ENCODE results near the gene PPP2R3B.
"Not testable (repeated sequence)": the region's sequence is repeated elsewhere in the genome, so short reads cannot be mapped to it uniquely, and the experiment has no call there.

Gene PPP2R3B

GRCh38 chrX:334971-335757 is 51.5 kb downstream of the PPP2R3B start:
- no peak for DNase-seq

- no peak for DNase-seq
Measured at GRCh38 chrX:334331-334891, 52.3 kb downstream of the PPP2R3B start.

- DNase-seq, result no peak
Measured at GRCh38 chrX:333611-334311, 52.9 kb downstream of the PPP2R3B start.

DNA sequence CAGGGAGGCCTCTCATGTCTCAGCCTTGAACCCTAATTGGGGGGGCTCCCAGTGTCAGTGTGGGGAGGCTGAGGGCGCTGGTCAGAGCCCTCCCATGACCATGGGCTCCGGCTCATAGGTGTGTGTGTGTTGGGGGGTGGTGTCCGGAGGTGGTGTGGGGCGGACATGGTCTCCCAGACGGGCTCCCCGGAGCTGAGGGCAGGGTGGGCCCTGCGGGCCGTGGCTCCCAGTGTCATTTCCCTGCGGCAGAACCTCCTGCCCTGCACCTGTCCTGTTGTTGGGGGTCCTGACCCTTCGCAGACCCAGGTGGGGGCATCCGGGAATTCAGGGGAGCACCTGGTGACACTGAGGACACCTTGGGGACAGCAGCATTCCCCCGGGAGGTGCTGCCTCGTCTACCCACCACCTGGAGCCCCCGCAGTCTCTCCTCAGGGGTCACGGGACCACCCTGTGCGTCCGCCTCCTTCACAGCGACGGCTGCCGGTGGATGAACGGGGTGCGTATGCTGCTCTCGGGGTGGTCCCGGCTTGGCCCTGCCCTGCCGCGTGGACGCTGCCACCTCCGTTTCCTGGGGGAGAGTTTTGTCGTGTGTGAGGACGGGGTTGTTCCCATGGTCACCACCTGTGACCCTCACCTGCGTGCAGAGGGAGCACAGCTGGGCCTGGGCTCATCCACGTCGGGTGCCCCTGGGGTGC is 53.6 kb downstream of the PPP2R3B start:
- DNase-seq, result no peak

DNA sequence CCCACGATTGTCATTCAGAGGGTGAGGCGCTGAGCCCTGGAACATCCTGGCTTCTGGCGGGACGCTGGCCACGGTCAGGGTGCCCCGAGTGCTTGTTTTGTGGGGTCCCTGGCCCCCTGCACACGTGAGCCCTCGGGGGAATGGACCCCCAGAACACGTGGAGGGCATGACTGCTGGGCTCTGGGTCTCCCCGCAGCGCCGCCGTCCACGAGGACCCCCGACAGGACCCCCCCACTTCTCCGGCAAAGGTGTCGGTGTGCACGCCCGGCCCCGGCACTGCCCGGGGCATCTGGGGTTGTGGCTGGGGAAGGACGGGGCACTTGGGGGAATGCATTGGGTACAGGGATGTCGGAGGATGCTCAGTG is 54.2 kb downstream of the PPP2R3B start:
- no peak for DNase-seq

GRCh38 chrX:331825-332495 is 54.7 kb downstream of the PPP2R3B start:
- DNase-seq, result no peak

GRCh38 chrX:331151-331824 is 55.4 kb downstream of the PPP2R3B start:
- peak; percentile 30 for DNase-seq

- no peak for DNase-seq
Measured at GRCh38 chrX:330726-331150, 56.0 kb downstream of the PPP2R3B start.

GRCh38 chrX:330141-330725 is 56.5 kb downstream of the PPP2R3B start:
- not testable (repeated sequence) for DNase-seq

- no peak for DNase-seq
Measured at GRCh38 chrX:329291-329910, 57.3 kb downstream of the PPP2R3B start.

DNA sequence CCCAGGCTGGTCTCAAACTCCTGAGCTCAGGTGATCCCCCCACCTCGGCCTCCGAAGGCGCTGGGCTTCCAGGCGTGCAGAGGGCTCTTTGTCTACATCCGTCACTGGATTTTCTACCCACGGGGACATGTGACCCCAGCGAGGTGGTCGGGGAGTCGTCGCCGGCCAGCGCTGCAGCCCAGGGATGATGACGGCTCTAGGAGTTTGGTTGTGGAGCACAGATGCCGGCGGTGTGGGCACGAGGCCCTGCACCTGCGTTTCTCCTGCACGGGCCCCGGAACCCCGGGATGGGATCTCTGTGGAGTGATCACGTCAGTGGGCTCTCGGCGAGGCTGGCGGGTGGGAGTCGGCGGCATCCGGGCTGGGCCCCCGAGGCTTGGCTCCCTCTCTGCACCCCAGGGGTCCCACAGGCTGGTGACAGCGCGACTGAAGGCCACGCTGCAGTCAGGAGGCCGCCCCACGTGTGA is 59.0 kb downstream of the PPP2R3B start:
- DNase-seq, result no peak

DNA sequence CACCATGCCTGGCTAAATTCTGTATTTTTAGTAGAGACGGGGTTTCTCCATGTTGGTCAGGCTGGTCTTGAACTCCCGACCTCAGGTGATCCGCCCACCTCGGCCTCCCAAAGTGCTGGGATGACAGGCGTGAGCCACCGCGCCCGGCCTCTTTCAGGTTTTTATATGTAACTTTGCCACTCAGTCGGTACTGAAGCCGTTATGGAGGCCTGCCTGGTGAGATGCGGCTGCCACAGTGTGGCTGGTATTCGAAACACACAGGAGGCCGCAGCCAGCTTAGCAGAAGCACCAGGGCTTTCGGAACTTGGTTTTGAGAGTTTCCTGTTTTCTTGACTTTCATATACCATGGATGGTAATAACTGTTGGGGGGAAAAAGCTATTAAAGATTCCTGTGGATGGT is 62.0 kb downstream of the PPP2R3B start:
- not testable (repeated sequence) for DNase-seq

GRCh38 chrX:323721-324628 is 62.7 kb downstream of the PPP2R3B start:
- no peak for DNase-seq

DNA sequence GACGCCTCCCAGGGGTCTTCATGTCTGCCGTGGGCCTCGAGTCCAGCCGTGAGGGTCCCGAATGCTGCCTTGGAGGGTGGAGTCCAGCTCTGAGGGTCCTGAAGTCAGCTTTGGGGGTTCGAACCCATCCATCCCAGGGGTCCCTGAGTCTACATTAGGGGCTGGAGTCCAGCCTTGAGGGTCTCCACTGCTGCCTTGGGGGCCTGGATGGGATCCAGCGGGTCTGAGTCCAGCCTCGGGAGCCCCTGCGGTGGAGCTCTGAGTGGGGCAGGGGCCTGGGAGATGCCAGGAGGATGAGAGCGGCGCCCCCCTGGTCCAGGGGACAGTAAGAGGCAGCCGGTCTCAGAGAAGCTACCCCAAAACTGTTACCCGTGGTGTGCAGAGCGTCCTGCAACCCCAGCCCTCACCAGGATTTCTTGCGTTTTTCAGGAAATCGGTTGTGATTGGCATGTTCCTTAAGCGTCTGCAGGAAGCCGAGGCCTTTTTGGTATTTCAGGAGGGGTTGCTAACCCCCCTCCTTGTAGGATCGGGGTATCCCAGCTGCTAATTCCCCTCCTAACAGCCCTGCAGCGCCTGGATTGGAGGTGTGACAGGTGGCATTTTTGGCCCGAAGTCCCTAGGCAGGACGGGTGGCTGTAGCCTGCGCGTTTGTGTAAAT is 66.5 kb downstream of the PPP2R3B start:
- no peak for DNase-seq

DNA sequence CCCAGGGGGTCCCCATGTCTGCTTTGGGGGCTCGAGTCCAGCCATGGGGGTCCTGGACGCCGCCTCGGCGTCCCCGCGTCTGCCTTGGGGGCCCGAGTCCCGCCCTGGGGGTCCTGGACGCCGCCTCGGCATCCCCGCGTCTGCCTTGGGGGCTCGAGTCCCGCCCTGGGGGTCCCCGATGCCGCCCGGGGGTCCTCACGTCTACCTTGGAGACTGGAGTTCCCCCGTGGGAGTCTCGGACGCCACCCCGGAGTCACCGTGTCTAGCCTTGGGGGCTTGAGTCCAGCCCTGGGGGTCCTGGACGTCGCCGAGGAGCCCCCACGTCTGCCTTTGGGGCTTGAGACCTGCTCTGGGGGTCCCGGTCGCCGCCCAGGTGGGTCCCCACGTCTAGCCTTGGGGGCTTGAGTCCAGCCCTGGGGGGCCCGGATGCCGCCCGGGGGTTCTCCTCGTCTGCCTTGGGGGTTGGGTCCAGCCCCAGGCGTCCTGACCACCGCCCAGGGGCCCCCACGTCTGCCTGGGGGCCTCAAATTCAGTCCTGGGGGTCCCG is 67.1 kb downstream of the PPP2R3B start:
- no peak for DNase-seq

- DNase-seq, result no peak
Measured at GRCh38 chrX:318739-319578, 67.7 kb downstream of the PPP2R3B start, which contains the start of gene GTPBP6. GTPBP6 (minus strand) TSS chrX:318796; CDS start chrX:318787, 9 bp downstream.

GRCh38 chrX:318068-318738 is 68.5 kb downstream of the PPP2R3B start:
- no peak for DNase-seq

Measured in NCI-H69 (cell line).